ENCODE measurements around the gene INHBC. TPM values are rescaled to one million over a fixed set of nuclear protein-coding genes. Genes with fewer than 3 reads are reported as not detected.
A peak's percentile ranks its signal among the peaks of the same experiment; 100 is the strongest.

Gene INHBC
- total and polyA plus RNA-seq, 5 donors from 2014 or later: 0.21 TPM; not detected in 4

GRCh38 chr12:57471661-57472060, 37.1 kb downstream of the INHBC start:
- DNase-seq: no peak

GRCh38 chr12:57472391-57472790, 37.8 kb downstream of the INHBC start:
- Histone ChIP-seq H3K4me1 (ENCODE audit: control insufficient read depth, insufficient read depth, low read length, poor library complexity, severe bottlenecking) (peaks cover 56% of the 10 kb centered on the region), H3K27me3 (ENCODE audit: control insufficient read depth, insufficient read depth, low read length) (no peaks in the 10 kb centered on the region), H3K4me3 (ENCODE audit: low read depth, low read length) (no peak overlapping the region), H3K36me3 (ENCODE audit: control insufficient read depth, insufficient read depth, low read length) (peaks cover 72% of the 10 kb centered on the region), H3K9me3 (ENCODE audit: control insufficient read depth in 2 of 2, low read length in 2 of 2) (no peaks in the 10 kb centered on the region), H3K27ac (ENCODE audit: insufficient read depth, low read length, poor library complexity, severe bottlenecking) (peak overlapping the region; percentile 38)
- Mint-ChIP-seq H3K27ac (peak overlapping the region; percentile 43 to 84 (median 49)), H3K36me3 (peaks cover 47% of the 10 kb centered on the region), H3K4me3 (peak overlapping the region in 3 of 4 donors; percentile 11 to 89 (median 46)), H3K27me3 (no peaks in the 10 kb centered on the region), H3K4me1 (peaks cover 0 to 70% (median 48%) of the 10 kb centered on the region in 4 donors), H3K9me3 (no peaks in the 10 kb centered on the region)
- no peak for DNase-seq
- ATAC-seq (ENCODE audit: low read depth in 2 of 2): no peak

More at GRCh38 chr12:57471661-57472060, 37.1 kb downstream of the INHBC start:
- Histone ChIP-seq H3K36me3 (ENCODE audit: control insufficient read depth, insufficient read depth, low read length) (peaks cover 75% of the 10 kb centered on the region), H3K27me3 (ENCODE audit: control insufficient read depth, insufficient read depth, low read length) (no peaks in the 10 kb centered on the region), H3K4me1 (ENCODE audit: control insufficient read depth, insufficient read depth, low read length, poor library complexity, severe bottlenecking) (peaks cover 48% of the 10 kb centered on the region), H3K27ac (ENCODE audit: insufficient read depth, low read length, poor library complexity, severe bottlenecking) (peak overlapping the region; percentile 14), H3K4me3 (ENCODE audit: low read depth, low read length) (no peak overlapping the region), H3K9me3 (ENCODE audit: control insufficient read depth in 2 of 2, low read length in 2 of 2) (no peaks in the 10 kb centered on the region)
- Mint-ChIP-seq H3K4me1 (peaks cover 0 to 63% (median 43%) of the 10 kb centered on the region in 4 donors), H3K27ac (peak overlapping the region in 1 of 3 donors; percentile 49), H3K4me3 (peak overlapping the region in 1 of 4 donors; percentile 89), H3K9me3 (no peaks in the 10 kb centered on the region), H3K27me3 (no peaks in the 10 kb centered on the region), H3K36me3 (peaks cover 48% of the 10 kb centered on the region)
- no peak for ATAC-seq (ENCODE audit: low read depth in 2 of 2)

- Histone ChIP-seq H3K4me3 (ENCODE audit: low read depth, low read length) (no peak overlapping the region), H3K4me1 (ENCODE audit: control insufficient read depth, insufficient read depth, low read length, poor library complexity, severe bottlenecking) (peaks cover 66% of the 10 kb centered on the region), H3K27ac (ENCODE audit: insufficient read depth, low read length, poor library complexity, severe bottlenecking) (no peak overlapping the region), H3K36me3 (ENCODE audit: control insufficient read depth, insufficient read depth, low read length) (peaks cover 65% of the 10 kb centered on the region), H3K27me3 (ENCODE audit: control insufficient read depth, insufficient read depth, low read length) (no peaks in the 10 kb centered on the region), H3K9me3 (ENCODE audit: control insufficient read depth in 2 of 2, low read length in 2 of 2) (no peaks in the 10 kb centered on the region)
- Mint-ChIP-seq H3K27ac (peak overlapping the region; percentile 13 to 97 (median 83)), H3K36me3 (peaks cover 41% of the 10 kb centered on the region), H3K4me3 (peak overlapping the region in 3 of 4 donors; percentile 82 to 89 (median 84)), H3K4me1 (peaks cover 3 to 71% (median 47%) of the 10 kb centered on the region in 4 donors), H3K27me3 (no peaks in the 10 kb centered on the region), H3K9me3 (no peaks in the 10 kb centered on the region)
- ATAC-seq (ENCODE audit: low read depth in 2 of 2): no peak
- DNase-seq: no peak
These were observed 38.8 kb downstream of the INHBC start for GRCh38 chr12:57473392-57473791.

GRCh38 chr12:57473886-57474285, 39.3 kb downstream of the INHBC start:
- ATAC-seq (ENCODE audit: low read depth in 2 of 2): no peak

GRCh38 chr12:57474430-57474829, 39.8 kb downstream of the INHBC start:
- Mint-ChIP-seq H3K4me3 (peak overlapping the region; percentile 82 to 89 (median 86)), H3K9me3 (no peaks in the 10 kb centered on the region), H3K27ac (peak overlapping the region; percentile 83 to 97 (median 88)), H3K36me3 (peaks cover 46% of the 10 kb centered on the region), H3K4me1 (peaks cover 8 to 81% (median 54%) of the 10 kb centered on the region in 4 donors), H3K27me3 (no peaks in the 10 kb centered on the region)
- Histone ChIP-seq H3K4me1 (ENCODE audit: control insufficient read depth, insufficient read depth, low read length, poor library complexity, severe bottlenecking) (peaks cover 76% of the 10 kb centered on the region), H3K9me3 (ENCODE audit: control insufficient read depth in 2 of 2, low read length in 2 of 2) (no peaks in the 10 kb centered on the region), H3K36me3 (ENCODE audit: control insufficient read depth, insufficient read depth, low read length) (peaks cover 58% of the 10 kb centered on the region), H3K27ac (ENCODE audit: insufficient read depth, low read length, poor library complexity, severe bottlenecking) (no peak overlapping the region), H3K4me3 (ENCODE audit: low read depth, low read length) (peak overlapping the region; percentile 43), H3K27me3 (ENCODE audit: control insufficient read depth, insufficient read depth, low read length) (no peaks in the 10 kb centered on the region)
- ATAC-seq (ENCODE audit: low read depth in 2 of 2) (no peak), DNase-seq (no peak)

More at GRCh38 chr12:57473886-57474285, 39.3 kb downstream of the INHBC start:
- Mint-ChIP-seq H3K9me3 (no peaks in the 10 kb centered on the region), H3K27me3 (no peaks in the 10 kb centered on the region), H3K4me3 (peak overlapping the region; percentile 82 to 89 (median 86)), H3K4me1 (peaks cover 8 to 75% (median 51%) of the 10 kb centered on the region in 4 donors), H3K27ac (peak overlapping the region; percentile 39 to 97 (median 83)), H3K36me3 (peaks cover 45% of the 10 kb centered on the region)
- H3K4me3 ChIP-seq (ENCODE audit: low read depth, low read length): no peak overlapping the region
- H3K27ac ChIP-seq (ENCODE audit: insufficient read depth, low read length, poor library complexity, severe bottlenecking): peak overlapping the region; percentile 14
- DNase-seq: no peak
- no peaks in the 10 kb centered on the region for H3K27me3 ChIP-seq (ENCODE audit: control insufficient read depth, insufficient read depth, low read length)
- peaks cover 64% of the 10 kb centered on the region for H3K36me3 ChIP-seq (ENCODE audit: control insufficient read depth, insufficient read depth, low read length)
- H3K4me1 ChIP-seq (ENCODE audit: control insufficient read depth, insufficient read depth, low read length, poor library complexity, severe bottlenecking): peaks cover 71% of the 10 kb centered on the region
- no peaks in the 10 kb centered on the region for H3K9me3 ChIP-seq (ENCODE audit: control insufficient read depth in 2 of 2, low read length in 2 of 2)

GRCh38 chr12:57474862-57475261, 40.3 kb downstream of the INHBC start:
- no peaks in the 10 kb centered on the region for H3K27me3 Mint-ChIP-seq
- no peaks in the 10 kb centered on the region for H3K9me3 Mint-ChIP-seq
- Histone ChIP-seq H3K27ac (ENCODE audit: insufficient read depth, low read length, poor library complexity, severe bottlenecking) (no peak overlapping the region), H3K9me3 (ENCODE audit: control insufficient read depth in 2 of 2, low read length in 2 of 2) (no peaks in the 10 kb centered on the region), H3K4me3 (ENCODE audit: low read depth, low read length) (peak overlapping the region; percentile 43), H3K27me3 (ENCODE audit: control insufficient read depth, insufficient read depth, low read length) (no peaks in the 10 kb centered on the region), H3K36me3 (ENCODE audit: control insufficient read depth, insufficient read depth, low read length) (peaks cover 54% of the 10 kb centered on the region), H3K4me1 (ENCODE audit: control insufficient read depth, insufficient read depth, low read length, poor library complexity, severe bottlenecking) (peaks cover 80% of the 10 kb centered on the region)
- peak overlapping the region; percentile 83 to 97 (median 88) for H3K27ac Mint-ChIP-seq
- peak overlapping the region; percentile 82 to 89 (median 86) for H3K4me3 Mint-ChIP-seq
- DNase-seq (no peak), ATAC-seq (ENCODE audit: low read depth in 2 of 2) (no peak)
- H3K4me1 Mint-ChIP-seq: peaks cover 11 to 81% (median 59%) of the 10 kb centered on the region in 4 donors
- peaks cover 46% of the 10 kb centered on the region for H3K36me3 Mint-ChIP-seq

- peaks cover 87% of the 10 kb centered on the region for H3K4me1 ChIP-seq (ENCODE audit: control insufficient read depth, insufficient read depth, low read length, poor library complexity, severe bottlenecking)
- H3K36me3 Mint-ChIP-seq: peaks cover 46% of the 10 kb centered on the region
- no peak for ATAC-seq (ENCODE audit: low read depth in 2 of 2)
These were observed 40.9 kb downstream of the INHBC start for GRCh38 chr12:57475271-57476161.

More at GRCh38 chr12:57475271-57476161, 40.9 kb downstream of the INHBC start:
- Mint-ChIP-seq H3K4me3 (peak overlapping the region in 3 of 4 donors; percentile 90 to 100 (median 100)), H3K27me3 (no peaks in the 10 kb centered on the region), H3K27ac (peak overlapping the region; percentile 79 to 99 (median 88)), H3K4me1 (peaks cover 13 to 87% (median 64%) of the 10 kb centered on the region in 4 donors), H3K9me3 (no peaks in the 10 kb centered on the region)
- Histone ChIP-seq H3K27me3 (ENCODE audit: control insufficient read depth, insufficient read depth, low read length) (no peaks in the 10 kb centered on the region), H3K9me3 (ENCODE audit: control insufficient read depth in 2 of 2, low read length in 2 of 2) (no peaks in the 10 kb centered on the region), H3K27ac (ENCODE audit: insufficient read depth, low read length, poor library complexity, severe bottlenecking) (peak overlapping the region; percentile 97), H3K36me3 (ENCODE audit: control insufficient read depth, insufficient read depth, low read length) (peaks cover 49% of the 10 kb centered on the region), H3K4me3 (ENCODE audit: low read depth, low read length) (peak overlapping the region; percentile 93)
- DNase-seq: no peak
